ENCODE results near the gene C20orf202.

GRCh38 chr20:1241456-1241855 lies 38.2 kb downstream of the C20orf202 start:
- TF ChIP-seq CTCF (IDR thresholded peaks at IDR 0.05) (no peak), POLR2A (IDR thresholded peaks at IDR 0.05) (no peak), POLR2AphosphoS5 (IDR thresholded peaks at IDR 0.05) (no peak)
